ENCODE results near the gene GJA4. TPM values are rescaled to one million over a fixed set of nuclear protein-coding genes. Genes with fewer than 3 reads are reported as not detected.

Gene GJA4
- total and polyA plus RNA-seq, 2 of the 8 experiments (the other 6 are each of a cell fraction or from before 2014, with no cell fraction given) = 3.2 to 3.9 TPM

DNA sequence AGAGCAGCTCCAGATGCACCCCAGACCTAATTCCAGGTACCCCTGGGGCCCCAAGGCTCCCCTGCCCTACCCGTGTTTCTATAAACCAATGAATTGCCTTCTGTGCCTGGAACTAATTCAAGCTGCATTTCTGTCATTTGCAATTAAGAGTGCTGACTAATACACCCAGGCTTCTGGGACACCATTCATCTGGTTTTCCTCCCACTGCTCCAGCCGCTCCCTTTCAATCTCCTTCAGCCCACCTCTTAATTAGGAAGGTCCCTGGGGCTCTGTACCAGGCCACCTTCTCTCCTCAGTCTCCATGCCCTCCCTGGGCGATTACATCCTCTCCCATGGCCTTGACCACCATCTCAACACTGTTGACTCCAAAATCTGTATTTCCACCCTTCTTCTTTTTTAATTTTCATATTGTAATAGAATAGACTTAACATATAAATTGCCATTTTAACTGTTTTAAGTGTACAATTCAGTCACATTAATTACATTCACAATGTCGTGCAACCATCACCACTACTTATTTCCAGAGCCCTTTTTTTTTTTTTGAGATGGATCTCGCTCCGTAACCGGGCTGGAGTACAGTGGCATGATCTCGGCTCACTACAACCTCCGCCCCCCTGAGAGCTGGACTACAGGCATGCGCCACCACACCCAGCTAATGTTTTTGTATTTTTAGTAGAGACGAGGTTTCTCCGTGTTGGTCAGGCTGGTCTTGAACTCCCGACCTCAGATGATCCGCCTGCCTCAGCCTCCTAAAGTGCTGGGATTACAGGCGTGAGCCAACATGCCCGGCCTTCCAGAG, 21.0 kb upstream of the GJA4 start:
- POLR2A ChIA-PET (ENCODE audit: partially characterized antibody) = interaction anchor here (1.2 kb wide), 1 partner anchor 10 kb away, joined by 3 read pairs; no protein-coding TSS in a partner anchor
- H3K36me3 ChIP-seq (ENCODE audit: control insufficient read depth in 2 of 4, insufficient read depth in 4 of 4, low read length in 3 of 4) = no peaks in the 10 kb centered on the region
- no peak for FAIRE-seq
- no peak overlapping the region for H3K56ac ChIP-seq (replicated peaks; ENCODE audit: insufficient read length, low read depth, low read length)
- H3K14ac ChIP-seq (ENCODE audit: insufficient read length) = no peak overlapping the region
- no peak overlapping the region for H2AK5ac ChIP-seq (ENCODE audit: low read depth, low read length)
- H4K20me1 ChIP-seq (replicated peaks in 1 of 2; ENCODE audit: control insufficient read depth in 1 of 2, insufficient read depth in 2 of 2, low read length in 2 of 2) = no peaks in the 10 kb centered on the region
- H2BK5ac ChIP-seq (ENCODE audit: low read depth, low read length) = no peak overlapping the region
- no peak overlapping the region for H4K8ac ChIP-seq (ENCODE audit: extremely low read depth, insufficient read depth, low read length)
- no peaks in the 10 kb centered on the region for H3K4me1 ChIP-seq (replicated peaks in 1 of 4; ENCODE audit: control insufficient read depth in 3 of 4, insufficient read depth in 4 of 4, low read length in 3 of 4)
- peaks cover 2% of the 10 kb centered on the region; the same call in 1 of the 2 replicates for H3K23me2 ChIP-seq (ENCODE audit: low read depth, low read length)
- CTCF ChIA-PET (ENCODE audit: partially characterized antibody) = interaction anchor here (0.6 to 1.8 kb wide), 5 partner anchors 10 to 982 kb away, joined by 3 to 4 read pairs (median 3); no protein-coding TSS in a partner anchor
- 94% methylated on average over 16 of the region's 16 CpGs; no CpG with 5 or more reads in 1 of the 2 experiments for WGBS, 2 experiments (ENCODE audit: extremely low coverage in 1 of 2, insufficient coverage in 1 of 2, insufficient read length in 1 of 2, insufficient replicate concordance in 2 of 2, low coverage in 1 of 2, low lambda C conversion rate in 2 of 2, missing lambda C conversion rate in 1 of 2)
- no peak overlapping the region for H4K5ac ChIP-seq (ENCODE audit: insufficient read length, low read depth, low read length)
- H3K18ac ChIP-seq (ENCODE audit: extremely low read depth, low read length) = no peak overlapping the region
- no peak overlapping the region for H2BK12ac ChIP-seq (ENCODE audit: low read depth, low read length)
- no peak overlapping the region for H2BK120ac ChIP-seq (replicated peaks; ENCODE audit: low read depth, low read length)
- H2BK20ac ChIP-seq (ENCODE audit: low read length) = no peak overlapping the region
- no peak overlapping the region for H3K23ac ChIP-seq (ENCODE audit: insufficient read length)
- no peak overlapping the region for H2AFZ ChIP-seq (ENCODE audit: low read length)
- no peak overlapping the region for H2BK15ac ChIP-seq (ENCODE audit: low read length)
- 0 out of 7 replicates have a peak, but pooled peaks cover 0 to 4% (median 0%) of the 10 kb centered on the region in 4 experiments for H3K27me3 ChIP-seq (replicated peaks in 1 of 4; ENCODE audit: control insufficient read depth in 3 of 4, extremely low read depth in 1 of 4, insufficient read depth in 3 of 4, low read length in 3 of 4)
- no peak overlapping the region for H3K4me3 ChIP-seq (ENCODE audit: extremely low read depth in 1 of 4, insufficient read depth in 2 of 4, low read depth in 3 of 4, low read length in 4 of 4)
- H3K4ac ChIP-seq (replicated peaks; ENCODE audit: insufficient read length, low read depth, low read length) = no peak overlapping the region
- no peak overlapping the region for H3K27ac ChIP-seq (ENCODE audit: low read depth, low read length)
- no peak overlapping the region for H3K4me2 ChIP-seq (ENCODE audit: insufficient read depth in 1 of 2, low read depth in 2 of 2, low read length in 2 of 2)
- no peak overlapping the region for H4K91ac ChIP-seq (replicated peaks; ENCODE audit: insufficient read length, low read length)
- no peaks in the 10 kb centered on the region for H3K9me3 ChIP-seq (ENCODE audit: insufficient read depth in 2 of 2, low read depth in 1 of 2, low read length in 1 of 2)
- no peaks in the 10 kb centered on the region for H3K79me2 ChIP-seq (ENCODE audit: control insufficient read depth in 1 of 2, insufficient read depth in 2 of 2, low read length in 2 of 2)
- DNase-seq (ENCODE audit: low read depth in 1 of 2, low spot score in 2 of 2) = no peak
- H3K79me1 ChIP-seq (ENCODE audit: low read depth, low read length) = no peaks in the 10 kb centered on the region
- no peak overlapping the region for H3K9ac ChIP-seq (replicated peaks in 1 of 4; ENCODE audit: extremely low read depth in 1 of 4, low read depth in 3 of 4, low read length in 3 of 4)
- TF ChIP-seq KDM5A (IDR thresholded peaks at IDR 0.05; ENCODE audit: low read length) = no peak
- no peak for TF ChIP-seq SIX5 (IDR thresholded peaks at IDR 0.05; ENCODE audit: low read depth, low read length)
- no peak for TF ChIP-seq EP300 (IDR thresholded peaks at IDR 0.05; ENCODE audit: borderline replicate concordance in 1 of 2, low read depth in 2 of 2, low read length in 2 of 2)
- no peak for TF ChIP-seq SIN3A (conservative IDR thresholded peaks at IDR 0.05 in 1 of 2, IDR thresholded peaks at IDR 0.05 in 1 of 2; ENCODE audit: low read depth in 1 of 2, low read length in 2 of 2)
- TF ChIP-seq, protein P1, sequence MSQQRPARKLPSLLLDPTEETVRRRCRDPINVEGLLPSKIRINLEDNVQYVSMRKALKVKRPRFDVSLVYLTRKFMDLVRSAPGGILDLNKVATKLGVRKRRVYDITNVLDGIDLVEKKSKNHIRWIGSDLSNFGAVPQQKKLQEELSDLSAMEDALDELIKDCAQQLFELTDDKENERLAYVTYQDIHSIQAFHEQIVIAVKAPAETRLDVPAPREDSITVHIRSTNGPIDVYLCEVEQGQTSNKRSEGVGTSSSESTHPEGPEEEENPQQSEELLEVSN (IDR thresholded peaks at IDR 0.05) = no peak
- no peak for TF ChIP-seq TEAD4 (IDR thresholded peaks at IDR 0.05; ENCODE audit: low read depth, low read length)
- TF ChIP-seq POLR2AphosphoS5 (IDR thresholded peaks at IDR 0.05; ENCODE audit: low read depth, low read length) = no peak
- TF ChIP-seq RNF2 (IDR thresholded peaks at IDR 0.05; ENCODE audit: borderline replicate concordance, low read depth, low read length, missing control alignments, poor library complexity, severe bottlenecking) = no peak
- no peak for TF ChIP-seq NANOG (IDR thresholded peaks at IDR 0.05; ENCODE audit: insufficient read depth, low read depth, low read length, poor library complexity, severe bottlenecking)
- no peak for TF ChIP-seq CHD1 (IDR thresholded peaks at IDR 0.05; ENCODE audit: low read depth, low read length)
- TF ChIP-seq RBBP5 (IDR thresholded peaks at IDR 0.05; ENCODE audit: borderline replicate concordance, low read depth, low read length) = no peak
